Urothelium cell line (cell line): ENCODE measurements around the gene NCAM1.

Source experiments
- DNase-seq: peaks from one replicate; pipeline ENCODE4 v3.0.0; 2011; ENCODE audit warnings: low spot score, mixed read lengths
- FAIRE-seq: peaks from 2 replicates; lab custom pipeline; 2011; peaks lifted over from hg19 to GRCh38; lab: Jason Lieb, UNC

Gene NCAM1

GRCh38 chr11:113162592-113162962 lies 201.4 kb downstream of the NCAM1 start:
- FAIRE-seq (peak; percentile 35), DNase-seq (peak; percentile 18)

- DNase-seq: no peak
- FAIRE-seq: no peak
These were observed 202.2 kb downstream of the NCAM1 start for GRCh38 chr11:113163291-113164030.

GRCh38 chr11:113166280-113166679 lies 205.1 kb downstream of the NCAM1 start:
- DNase-seq (no peak), FAIRE-seq (no peak)

- DNase-seq (no peak), FAIRE-seq (no peak)
These were observed 206.4 kb downstream of the NCAM1 start for GRCh38 chr11:113167599-113167998.

- DNase-seq (no peak), FAIRE-seq (peak; percentile 56)
These were observed 207.4 kb downstream of the NCAM1 start for GRCh38 chr11:113168354-113169342.

- FAIRE-seq (no peak), DNase-seq (no peak)
These were observed 211.2 kb downstream of the NCAM1 start for GRCh38 chr11:113172382-113172951.

- FAIRE-seq (no peak), DNase-seq (no peak)
These were observed 211.9 kb downstream of the NCAM1 start for GRCh38 chr11:113173126-113173525.

- no peak for DNase-seq
- peak; percentile 86 for FAIRE-seq
These were observed 213.7 kb downstream of the NCAM1 start for GRCh38 chr11:113174882-113175281.

GRCh38 chr11:113176599-113177360 lies 215.6 kb downstream of the NCAM1 start:
- peak; percentile 83 for FAIRE-seq
- peak; percentile 76 for DNase-seq

GRCh38 chr11:113177671-113178070 lies 216.5 kb downstream of the NCAM1 start:
- FAIRE-seq (no peak), DNase-seq (no peak)

- FAIRE-seq (no peak), DNase-seq (no peak)
These were observed 217.3 kb downstream of the NCAM1 start for GRCh38 chr11:113178381-113179070.

- peak; percentile 5 for FAIRE-seq
- DNase-seq: no peak
These were observed 218.0 kb downstream of the NCAM1 start for GRCh38 chr11:113179181-113179704.

GRCh38 chr11:113181094-113181493 lies 219.9 kb downstream of the NCAM1 start:
- DNase-seq (no peak), FAIRE-seq (no peak)

GRCh38 chr11:113182288-113182687 lies 221.1 kb downstream of the NCAM1 start:
- DNase-seq (no peak), FAIRE-seq (no peak)

- FAIRE-seq (peak; percentile 66), DNase-seq (peak; percentile 79)
These were observed 223.3 kb downstream of the NCAM1 start for GRCh38 chr11:113184498-113184897.

GRCh38 chr11:113188371-113188834 lies 227.2 kb downstream of the NCAM1 start:
- FAIRE-seq: no peak

GRCh38 chr11:113189909-113190667 lies 228.9 kb downstream of the NCAM1 start:
- peak; percentile 37 for DNase-seq
- FAIRE-seq: no peak

More at GRCh38 chr11:113188371-113188834, 227.2 kb downstream of the NCAM1 start:
- no peak for DNase-seq

- FAIRE-seq (no peak), DNase-seq (no peak)
These were observed 231.1 kb downstream of the NCAM1 start for GRCh38 chr11:113192121-113192925.
